Keratinocyte (primary cell): ENCODE results near the gene CELF2. TPM values are rescaled to one million over a fixed set of nuclear protein-coding genes. Genes with fewer than 3 reads are reported as not detected.

ENCODE experiments used
- DNase-seq: peaks from one replicate; pipeline ENCODE4 v3.0.0-alpha.2; 2011; ENCODE audit warnings: low read depth, missing footprints, low spot score
- FAIRE-seq: peaks from 2 replicates; lab custom pipeline; 2011; peaks lifted over from hg19 to GRCh38; lab: Jason Lieb, UNC
- H2AFZ ChIP-seq: 2 replicates; pipeline ENCODE4 v1.6.0; 2012; ENCODE audit warnings: low read length, control low read depth, inconsistent platforms; ENCODE audit not compliant: control insufficient read depth
- H3K27ac ChIP-seq: 2 replicates; pipeline ENCODE4 v1.5.1; 2011; ENCODE audit warnings: low read length; ENCODE audit not compliant: control insufficient read depth, insufficient read depth
- H3K27me3 ChIP-seq: 3 replicates; pipeline ENCODE4 v1.6.0; 2011; ENCODE audit warnings: low read length; ENCODE audit not compliant: control insufficient read depth, insufficient read depth; ENCODE audit errors: extremely low read depth
- H3K36me3 ChIP-seq, 2 experiments: 2 replicates in 1 of 2; 3 replicates in 1 of 2; pipeline ENCODE4 v1.5.1; 2011; ENCODE audit warnings: low read length in 2 of 2, mild to moderate bottlenecking in 1 of 2; ENCODE audit not compliant: control insufficient read depth in 2 of 2, insufficient read depth in 2 of 2; ENCODE audit errors: extremely low read depth in 1 of 2
- H3K4me1 ChIP-seq: 3 replicates; pipeline ENCODE4 v1.5.1; 2011; ENCODE audit warnings: low read length; ENCODE audit not compliant: control insufficient read depth, insufficient read depth; ENCODE audit errors: extremely low read depth
- H3K4me2 ChIP-seq: 3 replicates; pipeline ENCODE4 v1.6.0; 2011; ENCODE audit warnings: low read depth, low read length; ENCODE audit not compliant: control insufficient read depth, insufficient read depth; ENCODE audit errors: extremely low read depth
- H3K4me3 ChIP-seq, 3 experiments: fragments of 200-600 bp in 1 of 3; sonication (generic) in 1 of 3; 2 replicates in 2 of 3; 3 replicates in 1 of 3; pipeline ENCODE4 v1.5.1; 2011 to 2016; ENCODE audit warnings: low read length in 3 of 3, mild to moderate bottlenecking in 3 of 3, control low read depth in 2 of 3, inconsistent platforms in 1 of 3, low read depth in 1 of 3, mixed read lengths in 1 of 3, mixed run types in 1 of 3, moderate library complexity in 1 of 3; ENCODE audit not compliant: control insufficient read depth in 2 of 3, insufficient read depth in 2 of 3; ENCODE audit errors: extremely low read depth in 1 of 3
- H3K79me2 ChIP-seq: 2 replicates; pipeline ENCODE4 v1.6.0; 2012; ENCODE audit warnings: low read length; ENCODE audit not compliant: control insufficient read depth, insufficient read depth
- H3K9ac ChIP-seq: 3 replicates; pipeline ENCODE4 v1.6.0; 2011; ENCODE audit warnings: low read length; ENCODE audit not compliant: control insufficient read depth, insufficient read depth; ENCODE audit errors: extremely low read depth
- H3K9me1 ChIP-seq: 3 replicates; pipeline ENCODE4 v1.6.0; 2011; ENCODE audit warnings: low read length; ENCODE audit not compliant: control insufficient read depth, insufficient read depth; ENCODE audit errors: extremely low read depth
- H3K9me3 ChIP-seq: 2 replicates; pipeline ENCODE4 v1.5.1; 2012; ENCODE audit warnings: low read depth, low read length; ENCODE audit not compliant: control insufficient read depth
- H4K20me1 ChIP-seq: 3 replicates; pipeline ENCODE4 v1.6.0; 2011; ENCODE audit warnings: low read length; ENCODE audit not compliant: control insufficient read depth, insufficient read depth; ENCODE audit errors: extremely low read depth
- CTCF ChIP-seq, 3 experiments: IDR thresholded peaks in 1 of 3; conservative IDR thresholded peaks in 1 of 3; optimal IDR thresholded peaks in 1 of 3; 2 replicates in 2 of 3; 3 replicates in 1 of 3; pipeline versions ENCODE3 to v1.5.1; 2011; ENCODE audit warnings: low read length in 3 of 3, mild to moderate bottlenecking in 3 of 3, moderate library complexity in 2 of 3, control low read depth in 1 of 3, inconsistent platforms in 1 of 3; ENCODE audit not compliant: insufficient read depth in 2 of 3; ENCODE audit errors: extremely low read depth in 1 of 3
- EZH2 ChIP-seq: IDR thresholded peaks from one replicate; pipeline ENCODE4 v1.6.1; 2012; ENCODE audit warnings: inconsistent platforms, mild to moderate bottlenecking, low read length, moderate library complexity
- dilution Hi-C: fragments of 300-500 bp; cut with MboI; formaldehyde crosslinking; loops from one replicate; pipeline ENCODE4 v1.7.0; 2020; ENCODE audit warnings: low sequenced_read_pairs; ENCODE audit not compliant: extremely low pct_ligation_motif_present
- polyA plus RNA-seq, 5 experiments: library from polyadenylated mRNA; depleted of rRNA in 3 of 5; stranded (reverse) in 3 of 5; stranded (forward) in 1 of 5; unstranded in 1 of 5; fragments of >200 nt; gene quantifications; 1 replicate in 1 of 5; 2 replicates in 3 of 5; 3 replicates in 1 of 5; pipeline versions ENCODE4 v1.2.1 to v1.2.3, GENCODE V29; 2011 to 2012; ENCODE audit warnings: missing spikeins in 2 of 5, low read depth in 1 of 5, low replicate concordance in 1 of 5

The CELF2 gene
- polyA plus RNA-seq, 1 donor (not counting 4 experiments of a cell fraction or from before 2014, with no cell fraction given) = 9.8 TPM

DNA sequence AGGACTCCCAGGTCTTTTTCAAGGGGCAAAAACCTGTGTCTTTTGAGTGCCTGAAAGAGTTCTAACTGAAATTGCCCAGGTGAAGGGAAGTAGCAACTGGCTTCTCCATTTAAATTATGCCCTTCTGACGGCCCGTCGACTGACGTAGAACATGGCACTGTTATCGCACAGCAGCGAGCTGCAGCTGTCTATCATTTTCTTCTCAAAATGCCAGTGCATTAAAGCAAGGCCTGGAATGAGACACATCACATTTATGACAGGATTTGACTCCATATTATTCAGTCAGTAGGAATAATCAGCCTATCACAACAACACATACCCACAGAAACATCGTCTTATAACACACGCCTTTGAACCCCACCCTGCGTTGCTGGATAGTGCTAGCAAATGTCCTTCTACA, 69.7 kb downstream of the CELF2 start:
- Histone ChIP-seq H2AFZ (no peak overlapping the region), H3K4me1 (no peaks in the 10 kb centered on the region), H3K27me3 (no peaks in the 10 kb centered on the region), H3K9me3 (no peaks in the 10 kb centered on the region), H3K9ac (no peak overlapping the region), H3K4me2 (no peak overlapping the region), H3K79me2 (no peaks in the 10 kb centered on the region), H3K9me1 (no peaks in the 10 kb centered on the region), H3K4me3 (no peak overlapping the region), H3K36me3 (no peaks in the 10 kb centered on the region), H4K20me1 (no peaks in the 10 kb centered on the region), H3K27ac (no peak overlapping the region)
- DNase-seq = no peak
- dilution Hi-C loops = no loop called here
- no peak for FAIRE-seq
- TF ChIP-seq CTCF (optimal IDR thresholded peaks at IDR 0.05 in 1 of 3, IDR thresholded peaks at IDR 0.05 in 1 of 3, conservative IDR thresholded peaks at IDR 0.05 in 1 of 3; ENCODE audit: extremely low read depth in 1 of 3, insufficient read depth in 2 of 3, low read length in 3 of 3) = no peak
- no peak for TF ChIP-seq EZH2

DNA sequence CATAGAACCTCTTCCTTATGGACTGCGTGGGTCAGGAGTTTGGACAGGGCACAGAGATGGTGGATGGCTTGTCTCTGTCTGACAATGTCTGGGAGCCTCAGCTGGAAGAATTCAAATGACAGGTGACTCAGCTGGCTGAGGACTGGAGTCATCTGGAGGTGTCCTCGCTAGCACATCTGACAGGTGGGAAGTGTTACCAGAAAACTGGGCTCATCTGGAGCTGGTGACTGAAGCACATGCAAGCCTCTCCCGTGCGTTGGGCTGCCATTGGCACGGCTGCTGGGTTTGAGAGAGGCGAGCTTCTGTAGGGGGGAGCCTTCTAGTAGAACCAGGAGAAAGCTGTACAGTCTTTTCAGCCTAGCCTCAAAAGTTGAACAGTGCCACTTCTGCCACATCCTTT, 71.0 kb downstream of the CELF2 start:
- Histone ChIP-seq H3K9ac (no peak overlapping the region), H4K20me1 (no peaks in the 10 kb centered on the region), H3K36me3 (no peaks in the 10 kb centered on the region), H3K4me3 (no peak overlapping the region), H3K9me1 (no peaks in the 10 kb centered on the region), H2AFZ (no peak overlapping the region), H3K27ac (no peak overlapping the region), H3K4me1 (no peaks in the 10 kb centered on the region), H3K4me2 (no peak overlapping the region), H3K27me3 (no peaks in the 10 kb centered on the region), H3K79me2 (no peaks in the 10 kb centered on the region), H3K9me3 (no peaks in the 10 kb centered on the region)
- DNase-seq = no peak
- no peak for FAIRE-seq
- TF ChIP-seq EZH2 = no peak
- no peak for TF ChIP-seq CTCF (optimal IDR thresholded peaks at IDR 0.05 in 1 of 3, IDR thresholded peaks at IDR 0.05 in 1 of 3, conservative IDR thresholded peaks at IDR 0.05 in 1 of 3; ENCODE audit: extremely low read depth in 1 of 3, insufficient read depth in 2 of 3, low read length in 3 of 3)
- dilution Hi-C loops = no loop called here
